DOHH2 (cell line): ENCODE measurements around the gene ZNF641.
"Not testable (repeated sequence)": the region's sequence is repeated elsewhere in the genome, so short reads cannot be mapped to it uniquely, and the experiment has no call there.

Source experiments
- H3F3A ChIP-seq: fragments of 200-600 bp; sonication (generic), shearing (Covaris generic); 2 replicates; pipeline ENCODE4 v1.6.0; 2016; ENCODE audit warnings: antibody characterized with exemption, mild to moderate bottlenecking; ENCODE audit not compliant: control insufficient read depth, insufficient read depth
- H3K27ac ChIP-seq: fragments of 200-600 bp; sonication (generic); 2 replicates; pipeline ENCODE4 v1.5.1; 2014; ENCODE audit warnings: low read depth, mild to moderate bottlenecking, low read length, moderate library complexity
- H3K27me3 ChIP-seq: fragments of 200-600 bp; sonication (generic); 2 replicates; pipeline ENCODE4 v1.6.1; 2014; ENCODE audit warnings: mild to moderate bottlenecking, low read length, mixed read lengths; ENCODE audit not compliant: control insufficient read depth
- H3K36me3 ChIP-seq: fragments of 200-600 bp; sonication (generic); 2 replicates; pipeline ENCODE4 v1.6.1; 2014; ENCODE audit warnings: mild to moderate bottlenecking, low read length, moderate library complexity, mixed read lengths; ENCODE audit not compliant: control insufficient read depth
- H3K4me1 ChIP-seq: fragments of 200-600 bp; sonication (generic); 2 replicates; pipeline ENCODE4 v1.6.1; 2014; ENCODE audit warnings: mild to moderate bottlenecking, low read length, mixed read lengths; ENCODE audit not compliant: control insufficient read depth
- H3K4me2 ChIP-seq: fragments of 200-600 bp; sonication (generic); 2 replicates; pipeline ENCODE4 v1.6.0; 2014; ENCODE audit warnings: mild to moderate bottlenecking, low read length, moderate library complexity
- H3K4me3 ChIP-seq: fragments of 200-600 bp; sonication (generic); 2 replicates; pipeline ENCODE4 v1.5.1; 2014; ENCODE audit warnings: mild to moderate bottlenecking, low read length, mixed read lengths
- H3K79me2 ChIP-seq: fragments of 200-600 bp; sonication (generic); 2 replicates; pipeline ENCODE4 v1.6.1; 2014; ENCODE audit warnings: mild to moderate bottlenecking, low read length, mixed read lengths; ENCODE audit not compliant: control insufficient read depth
- H3K9me2 ChIP-seq: fragments of 200-600 bp; sonication (generic); replicated peaks from 2 replicates; pipeline ENCODE4 v1.6.1; 2014; ENCODE audit warnings: mild to moderate bottlenecking, low read length, mixed read lengths; ENCODE audit not compliant: control insufficient read depth
- H3K9me3 ChIP-seq: fragments of 200-600 bp; sonication (generic); 2 replicates; pipeline ENCODE4 v1.6.1; 2014; ENCODE audit warnings: antibody characterized with exemption, low read length, mixed read lengths; ENCODE audit not compliant: control insufficient read depth, insufficient read depth
- H4K20me1 ChIP-seq: fragments of 200-600 bp; sonication (generic); 2 replicates; pipeline ENCODE4 v1.6.0; 2014; ENCODE audit warnings: low read depth, mild to moderate bottlenecking, antibody characterized with exemption, low read length, moderate library complexity; ENCODE audit not compliant: control insufficient read depth, insufficient read depth
- CTCF ChIP-seq: fragments of 200-600 bp; sonication (generic); IDR thresholded peaks from one replicate; pipeline ENCODE4 v1.5.1; 2014; ENCODE audit warnings: antibody characterized with exemption, mild to moderate bottlenecking, low read depth, low read length; ENCODE audit not compliant: poor library complexity, severe bottlenecking
- EZH2phosphoT487 ChIP-seq: fragments of 200-600 bp; sonication (generic); IDR thresholded peaks from 2 replicates; pipeline ENCODE4 v1.6.1; 2017; ENCODE audit warnings: borderline replicate concordance, mild to moderate bottlenecking, antibody characterized with exemption, low read length, moderate library complexity, mixed read lengths

Gene ZNF641

GRCh38 chr12:48336061-48336460 is 14.7 kb downstream of the ZNF641 start:
- H3K27ac ChIP-seq: no peak overlapping the region
- no peak overlapping the region for H3K4me2 ChIP-seq

DNA sequence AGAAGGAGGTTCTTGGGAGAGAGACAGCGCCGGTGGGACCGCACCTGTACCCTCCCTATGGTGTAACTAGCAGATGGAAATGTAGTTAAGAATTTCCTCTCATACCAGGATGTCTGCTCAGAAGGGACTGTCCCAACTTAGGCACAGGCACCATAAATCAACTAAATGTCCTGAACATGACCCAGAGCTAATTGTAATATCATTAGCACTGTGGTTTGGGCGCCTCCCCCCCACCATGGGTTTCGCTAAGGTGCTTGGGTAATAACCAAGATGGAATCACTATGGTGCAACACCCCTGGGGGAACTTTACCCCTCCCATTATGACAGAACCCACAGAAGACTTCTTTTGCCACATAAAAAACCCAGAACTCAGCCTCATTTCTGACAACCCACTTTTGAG is 15.9 kb downstream of the ZNF641 start:
- Histone ChIP-seq H3K4me2 (no peak overlapping the region), H3K4me3 (no peak overlapping the region), H3K9me3 (no peaks in the 10 kb centered on the region), H3K79me2 (no peaks in the 10 kb centered on the region), H4K20me1 (no peaks in the 10 kb centered on the region), H3K9me2 (no peaks in the 10 kb centered on the region), H3K36me3 (no peaks in the 10 kb centered on the region), H3F3A (no peaks in the 10 kb centered on the region), H3K4me1 (no peaks in the 10 kb centered on the region), H3K27me3 (no peaks in the 10 kb centered on the region), H3K27ac (no peak overlapping the region)
- no peak for TF ChIP-seq CTCF
- no peak for TF ChIP-seq EZH2phosphoT487

More at GRCh38 chr12:48336061-48336460, 14.7 kb downstream of the ZNF641 start:
- Histone ChIP-seq H3K4me3 (no peak overlapping the region), H3K9me2 (no peaks in the 10 kb centered on the region), H3K79me2 (no peaks in the 10 kb centered on the region), H3K27me3 (no peaks in the 10 kb centered on the region), H3F3A (no peaks in the 10 kb centered on the region), H3K9me3 (no peaks in the 10 kb centered on the region), H3K36me3 (no peaks in the 10 kb centered on the region), H4K20me1 (no peaks in the 10 kb centered on the region), H3K4me1 (no peaks in the 10 kb centered on the region)
- TF ChIP-seq CTCF (no peak), EZH2phosphoT487 (no peak)

GRCh38 chr12:48333680-48334079 is 17.0 kb downstream of the ZNF641 start:
- not testable (repeated sequence) for H3K4me2 ChIP-seq, H3K27me3 ChIP-seq, H3K9me2 ChIP-seq, H3K36me3 ChIP-seq, H3K4me3 ChIP-seq, H3K27ac ChIP-seq, H3F3A ChIP-seq, H3K4me1 ChIP-seq, H3K9me3 ChIP-seq, H4K20me1 ChIP-seq, H3K79me2 ChIP-seq

DNA sequence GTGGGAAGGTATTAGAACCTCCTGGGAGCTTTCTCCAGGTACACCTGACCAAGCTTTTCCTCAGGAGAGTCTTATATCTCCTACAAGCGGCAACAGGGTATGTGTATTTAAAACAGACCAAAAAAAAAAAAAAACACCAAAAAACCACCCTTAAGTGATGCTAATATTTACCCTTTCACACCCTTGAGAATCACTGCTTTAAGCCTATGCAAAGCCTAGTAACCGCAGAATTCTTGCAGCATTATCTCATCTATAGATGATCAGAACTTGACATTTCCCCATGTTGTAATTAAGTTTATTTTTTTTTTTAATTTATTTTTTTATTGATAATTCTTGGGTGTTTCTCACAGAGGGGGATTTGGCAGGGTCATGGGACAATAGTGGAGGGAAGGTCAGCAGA is 19.3 kb downstream of the ZNF641 start:
- Histone ChIP-seq H3K36me3 (no peaks in the 10 kb centered on the region), H3K4me1 (no peaks in the 10 kb centered on the region), H3K9me3 (no peaks in the 10 kb centered on the region), H3F3A (no peaks in the 10 kb centered on the region), H3K9me2 (no peaks in the 10 kb centered on the region), H3K79me2 (no peaks in the 10 kb centered on the region), H3K27me3 (no peaks in the 10 kb centered on the region), H3K27ac (no peak overlapping the region), H3K4me3 (no peak overlapping the region), H3K4me2 (no peak overlapping the region), H4K20me1 (no peaks in the 10 kb centered on the region)
- TF ChIP-seq CTCF: no peak
- no peak for TF ChIP-seq EZH2phosphoT487
